K562 (cell line): ENCODE data around the gene LDLRAD3. TPM values are rescaled to one million over a fixed set of nuclear protein-coding genes. Genes with fewer than 3 reads are reported as not detected.

Source experiments
- ATF1 ChIP-seq, 2 experiments: fragments of 450-650 bp in 1 of 2; IDR thresholded peaks; 2 replicates each; pipeline ENCODE4 v1.6.1; 2016; ENCODE audit warnings: missing compliant biosample characterization in 1 of 2, missing genetic modification characterization in 1 of 2
- CREM ChIP-seq: IDR thresholded peaks from 2 replicates; pipeline ENCODE4 v1.6.1; 2014; ENCODE audit warnings: antibody characterized with exemption, low read depth
- ELF4 ChIP-seq: fragments of 450-650 bp; formaldehyde crosslinking; IDR thresholded peaks from 2 replicates; pipeline ENCODE4 v1.4.0; 2022; ENCODE audit warnings: missing genetic modification characterization
- FOXP1 ChIP-seq: sonication (generic); formaldehyde crosslinking; IDR thresholded peaks from 2 replicates; pipeline ENCODE4 v1.8.0; 2022; ENCODE audit warnings: mild to moderate bottlenecking, missing genetic modification reagents
- PTTG1 ChIP-seq: fragments of 450-650 bp; IDR thresholded peaks from 2 replicates; pipeline ENCODE4 v1.6.1; 2016; ENCODE audit warnings: low read depth, mild to moderate bottlenecking, missing genetic modification characterization, missing compliant biosample characterization
- RFX7 ChIP-seq: fragments of 250-450 bp; sonication (Bioruptor Pico); IDR thresholded peaks from 2 replicates; pipeline ENCODE4 v1.5.1; 2021; ENCODE audit warnings: mild to moderate bottlenecking
- SIN3A ChIP-seq, 2 experiments: fragments of 150-350 bp in 1 of 2; IDR thresholded peaks; 2 replicates each; pipeline ENCODE4 v1.6.1; 2011 to 2016; ENCODE audit warnings: borderline replicate concordance in 2 of 2, low read depth in 2 of 2, low read length in 2 of 2, mild to moderate bottlenecking in 2 of 2, moderate library complexity in 2 of 2; ENCODE audit not compliant: control insufficient read depth in 1 of 2
- SMARCA4 ChIP-seq: fragments of 450-650 bp; IDR thresholded peaks from 2 replicates; pipeline ENCODE4 v1.6.1; 2016
- SP1 ChIP-seq: sonication (generic); formaldehyde crosslinking; IDR thresholded peaks from 2 replicates; pipeline ENCODE4 v1.8.1; 2022; ENCODE audit warnings: mild to moderate bottlenecking, missing genetic modification reagents
- TCF7 ChIP-seq: sonication (generic); IDR thresholded peaks from 2 replicates; pipeline ENCODE4 v1.6.1; 2016; ENCODE audit warnings: antibody characterized with exemption, borderline replicate concordance
- ZNF140 ChIP-seq: fragments of 250-450 bp; sonication (Bioruptor Pico); IDR thresholded peaks from 2 replicates; pipeline ENCODE4 v1.8.0; 2021; ENCODE audit warnings: moderate library complexity, mild to moderate bottlenecking, inconsistent platforms
- ZNF197 ChIP-seq: fragments of 200-800 bp; sonication (Bioruptor generic); IDR thresholded peaks from 2 replicates; pipeline ENCODE4 v1.6.1; 2016; ENCODE audit warnings: low read depth, missing genetic modification characterization, missing compliant biosample characterization
- ZNF311 ChIP-seq: fragments of 250-450 bp; sonication (Bioruptor Pico); IDR thresholded peaks from 2 replicates; pipeline ENCODE4 v1.4.0; 2020; ENCODE audit warnings: mild to moderate bottlenecking, moderate library complexity
- polyA plus RNA-seq, 8 experiments: library from polyadenylated mRNA; depleted of rRNA in 4 of 8; stranded (reverse) in 5 of 8; unstranded in 3 of 8; fragments of >200 nt; fragmentation: Nextera tagmentation in 2 of 8; fragmentation: Illumina TruSeq in 1 of 8; extraction: Ambion mirVana in 2 of 8; extraction: Trizol in 1 of 8; gene quantifications; 2 replicates each; pipeline versions ENCODE4 v1.2.1 to v1.2.3, GENCODE V29; 2011 to 2014; ENCODE audit warnings: inconsistent platforms in 1 of 8, missing spikeins in 1 of 8
- total RNA-seq, 7 experiments: library from RNA; depleted of rRNA in 6 of 7; stranded (reverse); fragments of >200 nt in 6 of 7; fragmentation: Illumina TruSeq in 2 of 7; extraction: Trizol in 2 of 7; gene quantifications; 2 replicates each; pipeline versions ENCODE4 v1.2.1 to v1.2.3, GENCODE V29; 2011 to 2021; ENCODE audit warnings: low replicate concordance in 1 of 7
- TF ChIP-seq, protein P1 (sequence below): fragments of 450-650 bp; IDR thresholded peaks from 2 replicates; pipeline ENCODE4 v1.6.1; 2016; ENCODE audit warnings: mild to moderate bottlenecking
- TF ChIP-seq, protein P2 (sequence below): fragments of 250-450 bp; sonication (Bioruptor Pico); IDR thresholded peaks from 2 replicates; pipeline ENCODE4 v1.5.0; 2021; ENCODE audit warnings: mild to moderate bottlenecking, borderline replicate concordance
- TF ChIP-seq, protein P3 (sequence below): fragments of 450-650 bp; formaldehyde crosslinking; IDR thresholded peaks from 2 replicates; pipeline ENCODE4 v1.4.0; 2020; ENCODE audit warnings: mild to moderate bottlenecking, mixed read lengths
- TF ChIP-seq, protein P4 (sequence below): IDR thresholded peaks from 2 replicates; pipeline ENCODE4 v1.6.1; 2012; ENCODE audit warnings: low read depth, low read length, improper control_type of control experiment, borderline replicate concordance
- TF ChIP-seq, protein P5 (sequence below): fragments of 250-450 bp; sonication (Bioruptor Pico); IDR thresholded peaks from 2 replicates; pipeline ENCODE4 v1.5.0; 2021

The LDLRAD3 gene
- total and polyA plus RNA-seq, 9 of the 15 experiments (the other 6 are each of a cell fraction or from before 2014, with no cell fraction given) = 0.73 to 7.2 (median 3.5) TPM

DNA sequence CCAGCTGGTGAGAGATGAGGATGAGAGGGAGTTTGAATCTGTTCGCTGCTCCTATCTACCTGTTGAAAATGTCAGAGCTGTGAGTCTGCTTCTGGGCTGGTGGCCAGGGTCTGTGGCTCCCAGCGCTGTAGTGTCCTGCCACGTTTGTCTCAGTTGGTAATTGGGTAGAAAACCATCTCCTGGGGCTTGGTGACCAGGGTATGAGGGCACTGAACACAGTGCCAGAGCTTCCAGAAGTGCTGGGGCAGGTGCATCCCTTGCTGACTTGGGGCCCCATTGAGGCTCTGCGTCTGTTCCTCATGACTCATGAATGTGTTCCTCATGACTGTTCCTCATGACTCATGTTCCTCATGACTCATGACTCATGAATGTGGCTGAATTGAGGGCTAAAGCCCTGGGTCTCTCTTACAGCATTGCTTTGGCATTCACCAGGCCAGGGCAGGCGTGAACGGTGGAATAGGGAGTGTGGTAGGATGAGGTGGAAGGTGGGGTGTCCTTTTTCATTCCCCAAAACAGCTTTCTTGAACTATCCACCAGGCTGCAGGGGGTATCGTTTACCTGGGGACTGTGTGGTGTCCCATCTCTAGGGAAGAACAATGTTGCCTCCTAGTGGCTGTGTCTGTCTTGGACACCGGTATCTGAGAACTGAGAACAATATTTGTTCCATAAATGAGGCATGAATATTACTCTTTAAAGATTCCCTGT is 205.8 kb downstream of the LDLRAD3 start (continued):
- TF ChIP-seq, protein P1, sequence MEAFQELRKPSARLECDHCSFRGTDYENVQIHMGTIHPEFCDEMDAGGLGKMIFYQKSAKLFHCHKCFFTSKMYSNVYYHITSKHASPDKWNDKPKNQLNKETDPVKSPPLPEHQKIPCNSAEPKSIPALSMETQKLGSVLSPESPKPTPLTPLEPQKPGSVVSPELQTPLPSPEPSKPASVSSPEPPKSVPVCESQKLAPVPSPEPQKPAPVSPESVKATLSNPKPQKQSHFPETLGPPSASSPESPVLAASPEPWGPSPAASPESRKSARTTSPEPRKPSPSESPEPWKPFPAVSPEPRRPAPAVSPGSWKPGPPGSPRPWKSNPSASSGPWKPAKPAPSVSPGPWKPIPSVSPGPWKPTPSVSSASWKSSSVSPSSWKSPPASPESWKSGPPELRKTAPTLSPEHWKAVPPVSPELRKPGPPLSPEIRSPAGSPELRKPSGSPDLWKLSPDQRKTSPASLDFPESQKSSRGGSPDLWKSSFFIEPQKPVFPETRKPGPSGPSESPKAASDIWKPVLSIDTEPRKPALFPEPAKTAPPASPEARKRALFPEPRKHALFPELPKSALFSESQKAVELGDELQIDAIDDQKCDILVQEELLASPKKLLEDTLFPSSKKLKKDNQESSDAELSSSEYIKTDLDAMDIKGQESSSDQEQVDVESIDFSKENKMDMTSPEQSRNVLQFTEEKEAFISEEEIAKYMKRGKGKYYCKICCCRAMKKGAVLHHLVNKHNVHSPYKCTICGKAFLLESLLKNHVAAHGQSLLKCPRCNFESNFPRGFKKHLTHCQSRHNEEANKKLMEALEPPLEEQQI = peak; percentile 61; the same call in 1 of the 2 replicates
- TF ChIP-seq FOXP1 (CRISPR knock-in tag) (no peak), ZNF197 (CRISPR knock-in tag) (peak; percentile 78), ZNF140 (CRISPR knock-in tag) (no peak), ZNF311 (peak; percentile 9; the same call in 1 of the 2 replicates), SMARCA4 (peak; percentile 99), ELF4 (CRISPR knock-in tag) (0 out of 2 replicates have a peak, but pooled peaks have one; percentile 63), PTTG1 (tag) (no peak), TCF7 (no peak), SP1 (CRISPR knock-in tag) (peak; percentile 50; the same call in 1 of the 2 replicates), CREM (peak; percentile 72), RFX7 (CRISPR knock-in tag) (no peak), SIN3A (IDR thresholded peaks at IDR 0.05; ENCODE audit: borderline replicate concordance in 2 of 2, control insufficient read depth in 1 of 2, low read depth in 2 of 2, low read length in 2 of 2) (no peak), ATF1 (CRISPR knock-in tag; IDR thresholded peaks at IDR 0.05) (no peak), ATF1 (tag; IDR thresholded peaks at IDR 0.05) (peak; percentile 92)
- TF ChIP-seq, protein P2, sequence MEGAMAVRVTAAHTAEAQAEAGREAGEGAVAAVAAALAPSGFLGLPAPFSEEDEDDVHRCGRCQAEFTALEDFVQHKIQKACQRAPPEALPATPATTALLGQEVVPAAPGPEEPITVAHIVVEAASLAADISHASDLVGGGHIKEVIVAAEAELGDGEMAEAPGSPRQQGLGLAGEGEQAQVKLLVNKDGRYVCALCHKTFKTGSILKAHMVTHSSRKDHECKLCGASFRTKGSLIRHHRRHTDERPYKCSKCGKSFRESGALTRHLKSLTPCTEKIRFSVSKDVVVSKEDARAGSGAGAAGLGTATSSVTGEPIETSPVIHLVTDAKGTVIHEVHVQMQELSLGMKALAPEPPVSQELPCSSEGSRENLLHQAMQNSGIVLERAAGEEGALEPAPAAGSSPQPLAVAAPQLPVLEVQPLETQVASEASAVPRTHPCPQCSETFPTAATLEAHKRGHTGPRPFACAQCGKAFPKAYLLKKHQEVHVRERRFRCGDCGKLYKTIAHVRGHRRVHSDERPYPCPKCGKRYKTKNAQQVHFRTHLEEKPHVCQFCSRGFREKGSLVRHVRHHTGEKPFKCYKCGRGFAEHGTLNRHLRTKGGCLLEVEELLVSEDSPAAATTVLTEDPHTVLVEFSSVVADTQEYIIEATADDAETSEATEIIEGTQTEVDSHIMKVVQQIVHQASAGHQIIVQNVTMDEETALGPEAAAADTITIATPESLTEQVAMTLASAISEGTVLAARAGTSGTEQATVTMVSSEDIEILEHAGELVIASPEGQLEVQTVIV (CRISPR knock-in tag) = no peak
- TF ChIP-seq, protein P3, sequence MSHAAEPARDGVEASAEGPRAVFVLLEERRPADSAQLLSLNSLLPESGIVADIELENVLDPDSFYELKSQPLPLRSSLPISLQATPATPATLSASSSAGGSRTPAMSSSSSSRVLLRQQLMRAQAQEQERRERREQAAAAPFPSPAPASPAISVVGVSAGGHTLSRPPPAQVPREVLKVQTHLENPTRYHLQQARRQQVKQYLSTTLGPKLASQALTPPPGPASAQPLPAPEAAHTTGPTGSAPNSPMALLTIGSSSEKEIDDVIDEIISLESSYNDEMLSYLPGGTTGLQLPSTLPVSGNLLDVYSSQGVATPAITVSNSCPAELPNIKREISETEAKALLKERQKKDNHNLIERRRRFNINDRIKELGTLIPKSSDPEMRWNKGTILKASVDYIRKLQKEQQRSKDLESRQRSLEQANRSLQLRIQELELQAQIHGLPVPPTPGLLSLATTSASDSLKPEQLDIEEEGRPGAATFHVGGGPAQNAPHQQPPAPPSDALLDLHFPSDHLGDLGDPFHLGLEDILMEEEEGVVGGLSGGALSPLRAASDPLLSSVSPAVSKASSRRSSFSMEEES (CRISPR knock-in tag) = peak; percentile 64
- TF ChIP-seq, protein P4, sequence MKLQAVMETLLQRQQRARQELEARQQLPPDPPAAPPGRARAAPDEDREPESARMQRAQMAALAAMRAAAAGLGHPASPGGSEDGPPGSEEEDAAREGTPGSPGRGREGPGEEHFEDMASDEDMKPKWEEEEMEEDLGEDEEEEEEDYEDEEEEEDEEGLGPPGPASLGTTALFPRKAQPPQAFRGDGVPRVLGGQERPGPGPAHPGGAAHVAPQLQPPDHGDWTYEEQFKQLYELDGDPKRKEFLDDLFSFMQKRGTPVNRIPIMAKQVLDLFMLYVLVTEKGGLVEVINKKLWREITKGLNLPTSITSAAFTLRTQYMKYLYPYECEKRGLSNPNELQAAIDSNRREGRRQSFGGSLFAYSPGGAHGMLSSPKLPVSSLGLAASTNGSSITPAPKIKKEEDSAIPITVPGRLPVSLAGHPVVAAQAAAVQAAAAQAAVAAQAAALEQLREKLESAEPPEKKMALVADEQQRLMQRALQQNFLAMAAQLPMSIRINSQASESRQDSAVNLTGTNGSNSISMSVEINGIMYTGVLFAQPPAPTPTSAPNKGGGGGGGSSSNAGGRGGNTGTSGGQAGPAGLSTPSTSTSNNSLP = no peak
- TF ChIP-seq, protein P5, sequence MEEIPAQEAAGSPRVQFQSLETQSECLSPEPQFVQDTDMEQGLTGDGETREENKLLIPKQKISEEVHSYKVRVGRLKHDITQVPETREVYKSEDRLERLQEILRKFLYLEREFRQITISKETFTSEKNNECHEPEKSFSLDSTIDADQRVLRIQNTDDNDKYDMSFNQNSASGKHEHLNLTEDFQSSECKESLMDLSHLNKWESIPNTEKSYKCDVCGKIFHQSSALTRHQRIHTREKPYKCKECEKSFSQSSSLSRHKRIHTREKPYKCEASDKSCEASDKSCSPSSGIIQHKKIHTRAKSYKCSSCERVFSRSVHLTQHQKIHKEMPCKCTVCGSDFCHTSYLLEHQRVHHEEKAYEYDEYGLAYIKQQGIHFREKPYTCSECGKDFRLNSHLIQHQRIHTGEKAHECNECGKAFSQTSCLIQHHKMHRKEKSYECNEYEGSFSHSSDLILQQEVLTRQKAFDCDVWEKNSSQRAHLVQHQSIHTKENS (CRISPR knock-in tag) = no peak
